Measurements from ENCODE around the gene SLC34A1.
"Not testable (repeated sequence)": the region's sequence is repeated elsewhere in the genome, so short reads cannot be mapped to it uniquely, and the experiment has no call there.

The SLC34A1 gene

DNA sequence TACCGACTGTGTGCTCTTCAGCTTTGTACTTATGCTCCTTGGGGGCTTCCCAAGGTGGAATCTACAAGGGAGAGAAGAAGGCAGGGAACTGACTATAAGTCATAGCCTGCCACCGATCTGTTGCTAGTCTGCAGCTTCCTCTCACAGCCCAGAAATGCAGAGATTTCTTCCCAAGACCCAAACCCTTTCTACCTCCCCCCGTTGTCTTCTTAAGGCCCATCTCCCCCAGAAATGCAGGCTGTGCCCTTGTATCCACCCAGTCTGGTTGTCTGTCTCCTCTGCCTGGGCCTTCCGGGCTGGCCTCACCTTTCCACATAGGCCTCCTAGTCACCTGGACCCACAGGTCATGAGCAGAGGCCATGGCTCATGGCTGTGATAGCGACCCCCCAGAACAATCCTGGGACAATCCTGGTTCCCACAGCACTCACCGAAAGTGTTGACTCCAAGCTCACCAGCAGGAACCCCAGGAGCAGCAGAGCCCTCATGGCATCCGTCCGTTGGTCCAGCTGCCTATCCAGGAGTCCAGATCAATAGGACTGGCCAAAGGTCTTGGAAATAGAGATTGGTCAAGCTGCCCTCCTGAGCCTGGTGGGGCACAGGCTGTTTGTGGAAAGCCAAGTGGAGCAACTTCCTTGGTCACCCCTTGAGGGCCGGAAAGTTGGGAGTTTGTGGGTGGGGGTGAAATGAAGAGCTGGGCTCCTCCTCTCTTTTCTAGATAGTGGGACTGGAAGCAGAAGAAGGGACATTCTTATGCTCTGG, 25.0 kb downstream of the SLC34A1 start, which contains the start of gene F12:
TSS of gene F12 (minus strand) at position 522 of the 759 bp plus-strand sequence. CDS start at position 485, 37 bp downstream.
- DNase-seq (ENCODE audit: extremely low read depth, low read depth), result no peak
- TF ChIP-seq, protein P1, sequence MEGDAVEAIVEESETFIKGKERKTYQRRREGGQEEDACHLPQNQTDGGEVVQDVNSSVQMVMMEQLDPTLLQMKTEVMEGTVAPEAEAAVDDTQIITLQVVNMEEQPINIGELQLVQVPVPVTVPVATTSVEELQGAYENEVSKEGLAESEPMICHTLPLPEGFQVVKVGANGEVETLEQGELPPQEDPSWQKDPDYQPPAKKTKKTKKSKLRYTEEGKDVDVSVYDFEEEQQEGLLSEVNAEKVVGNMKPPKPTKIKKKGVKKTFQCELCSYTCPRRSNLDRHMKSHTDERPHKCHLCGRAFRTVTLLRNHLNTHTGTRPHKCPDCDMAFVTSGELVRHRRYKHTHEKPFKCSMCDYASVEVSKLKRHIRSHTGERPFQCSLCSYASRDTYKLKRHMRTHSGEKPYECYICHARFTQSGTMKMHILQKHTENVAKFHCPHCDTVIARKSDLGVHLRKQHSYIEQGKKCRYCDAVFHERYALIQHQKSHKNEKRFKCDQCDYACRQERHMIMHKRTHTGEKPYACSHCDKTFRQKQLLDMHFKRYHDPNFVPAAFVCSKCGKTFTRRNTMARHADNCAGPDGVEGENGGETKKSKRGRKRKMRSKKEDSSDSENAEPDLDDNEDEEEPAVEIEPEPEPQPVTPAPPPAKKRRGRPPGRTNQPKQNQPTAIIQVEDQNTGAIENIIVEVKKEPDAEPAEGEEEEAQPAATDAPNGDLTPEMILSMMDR (IDR thresholded peaks at IDR 0.05; ENCODE audit: low read depth, low read length), result no peak

DNA sequence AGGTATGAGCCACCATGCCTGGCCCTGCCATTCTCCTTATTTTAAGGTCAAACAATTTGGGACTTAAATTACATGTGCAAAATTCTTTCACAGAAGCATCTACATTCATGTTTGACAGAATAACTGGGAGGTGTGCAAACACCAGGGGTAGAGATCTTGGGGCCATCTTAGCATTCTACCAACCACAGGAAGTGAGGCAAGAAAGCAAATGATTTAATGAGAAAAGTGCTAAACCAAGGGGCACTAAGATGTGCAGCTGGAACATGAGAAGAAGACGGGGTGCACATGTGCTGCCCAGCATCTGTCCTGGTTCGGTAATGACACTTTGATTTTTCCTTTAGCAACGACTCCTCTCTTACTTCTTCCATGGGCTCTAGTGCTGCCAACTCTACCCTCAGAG, 26.3 kb downstream of the SLC34A1 start:
- no peak for DNase-seq (ENCODE audit: extremely low read depth, low read depth)

DNA sequence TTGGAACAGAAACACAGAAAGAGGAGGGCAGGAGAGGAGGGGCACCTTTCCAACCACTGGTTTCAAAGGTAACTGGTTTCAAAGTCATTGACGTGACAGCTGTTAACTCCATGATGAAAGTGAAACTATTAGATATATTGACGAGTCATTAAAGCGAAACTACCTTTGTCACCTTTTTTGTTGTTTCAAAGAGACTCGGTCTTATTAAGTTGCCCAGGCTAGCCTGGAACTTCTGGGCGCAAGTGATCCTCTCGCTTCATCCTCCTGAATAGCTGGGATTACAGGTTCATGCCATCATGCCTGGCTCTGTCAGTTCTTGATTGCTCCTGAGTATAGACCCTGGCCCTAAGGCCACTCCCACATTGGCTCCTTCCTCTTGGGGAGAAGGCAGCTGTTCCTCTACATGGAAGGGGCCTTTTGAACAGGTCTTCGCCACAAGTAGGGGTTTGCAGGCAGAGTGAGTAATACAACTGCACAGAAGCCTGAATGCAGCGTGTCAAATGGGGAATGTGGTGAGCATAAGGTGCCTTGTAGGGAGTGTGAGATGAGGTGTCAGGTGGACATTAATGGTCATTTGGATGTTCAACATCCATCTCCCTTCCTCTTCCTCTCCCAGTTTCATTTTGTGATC, 28.5 kb downstream of the SLC34A1 start:
- no peak for DNase-seq (ENCODE audit: extremely low read depth, low read depth)
- TF ChIP-seq, protein P1 (IDR thresholded peaks at IDR 0.05; ENCODE audit: low read depth, low read length), result no peak

More for the DNA sequence above, 26.3 kb downstream of the SLC34A1 start:
- TF ChIP-seq, protein P1 (IDR thresholded peaks at IDR 0.05; ENCODE audit: low read depth, low read length), result no peak

DNA sequence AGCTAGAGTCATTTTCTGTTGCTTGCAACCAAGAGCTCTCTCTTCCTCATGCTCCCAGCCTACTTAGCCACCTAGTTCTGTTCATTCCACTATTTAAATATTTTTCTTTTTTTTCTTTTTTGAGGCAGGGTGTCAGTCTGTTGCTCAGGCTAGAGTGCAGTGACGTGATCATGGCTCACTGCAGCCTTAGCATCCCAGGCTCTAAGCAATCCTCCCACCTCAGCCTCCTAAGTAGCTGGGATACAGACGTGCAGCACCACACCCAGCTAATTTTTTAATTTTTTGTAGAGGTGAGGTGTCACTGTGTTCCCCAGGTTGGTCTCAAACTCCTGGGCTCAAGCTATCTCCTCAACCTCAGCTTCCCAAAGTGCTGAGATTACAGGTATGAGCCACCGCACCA, 30.2 kb downstream of the SLC34A1 start:
- TF ChIP-seq, protein P1 (IDR thresholded peaks at IDR 0.05; ENCODE audit: low read depth, low read length), result no peak
- DNase-seq (ENCODE audit: extremely low read depth, low read depth), result no peak

DNA sequence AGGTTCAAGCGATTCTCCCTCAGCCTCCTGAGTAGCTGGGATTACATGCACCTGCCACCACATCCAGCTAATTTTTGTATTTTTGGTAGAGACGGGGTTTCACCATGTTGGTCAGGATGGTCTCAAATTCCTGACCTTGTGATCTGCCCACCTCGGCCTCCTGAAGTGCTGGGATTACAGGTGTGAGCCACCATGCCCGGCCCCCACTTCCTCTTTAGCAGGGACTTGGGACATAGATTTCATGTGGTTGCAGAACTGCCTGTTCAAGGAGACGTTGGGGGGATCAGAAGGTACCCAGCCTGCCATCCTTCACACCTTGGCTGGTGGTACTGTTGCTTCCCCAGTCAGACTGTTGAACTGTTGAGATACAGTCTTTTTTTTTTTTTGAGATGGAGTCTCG, 32.8 kb downstream of the SLC34A1 start:
- not testable (repeated sequence) for DNase-seq (ENCODE audit: extremely low read depth, low read depth)

DNA sequence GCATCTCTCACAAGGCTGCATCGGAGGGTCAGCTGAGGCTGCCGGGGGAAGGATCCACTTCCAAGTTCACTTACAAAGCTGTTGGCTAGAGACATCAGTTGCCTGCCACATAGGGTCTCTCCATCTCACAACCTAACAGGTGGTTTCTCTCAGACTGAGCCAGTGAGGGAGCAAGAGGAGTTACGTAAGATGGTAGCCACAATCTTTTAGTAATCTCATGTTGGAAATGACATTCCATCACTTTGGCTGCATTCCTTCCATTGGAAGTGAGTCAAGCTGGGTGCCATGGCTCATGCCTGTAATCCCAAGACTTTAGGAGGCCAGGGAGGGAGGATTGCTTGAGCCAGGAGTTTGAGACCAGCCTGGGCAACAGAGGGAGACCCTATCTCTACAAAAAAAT, 34.8 kb downstream of the SLC34A1 start:
- TF ChIP-seq, protein P1 (IDR thresholded peaks at IDR 0.05; ENCODE audit: low read depth, low read length), result no peak
- no peak for DNase-seq (ENCODE audit: extremely low read depth, low read depth)

DNA sequence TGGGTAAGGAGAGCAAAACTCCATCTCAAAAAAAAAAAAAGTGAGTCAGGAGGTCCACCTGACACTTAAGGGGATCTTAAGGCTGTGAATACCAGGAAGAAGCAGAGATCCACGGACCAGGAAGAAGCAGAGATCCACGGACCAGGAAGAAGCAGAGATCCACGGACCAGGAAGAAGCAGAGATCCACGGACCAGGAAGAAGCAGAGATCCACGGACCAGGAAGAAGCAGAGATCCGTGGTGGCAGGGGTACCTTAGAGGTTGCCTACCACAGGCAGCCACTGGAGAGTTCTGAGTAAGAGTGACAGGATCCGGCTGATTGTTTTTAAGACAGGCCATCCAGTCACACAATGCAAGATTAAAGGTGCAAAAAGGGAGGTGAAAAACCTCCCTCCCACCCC, 36.2 kb downstream of the SLC34A1 start:
- not testable (repeated sequence) for DNase-seq (ENCODE audit: extremely low read depth, low read depth)

DNA sequence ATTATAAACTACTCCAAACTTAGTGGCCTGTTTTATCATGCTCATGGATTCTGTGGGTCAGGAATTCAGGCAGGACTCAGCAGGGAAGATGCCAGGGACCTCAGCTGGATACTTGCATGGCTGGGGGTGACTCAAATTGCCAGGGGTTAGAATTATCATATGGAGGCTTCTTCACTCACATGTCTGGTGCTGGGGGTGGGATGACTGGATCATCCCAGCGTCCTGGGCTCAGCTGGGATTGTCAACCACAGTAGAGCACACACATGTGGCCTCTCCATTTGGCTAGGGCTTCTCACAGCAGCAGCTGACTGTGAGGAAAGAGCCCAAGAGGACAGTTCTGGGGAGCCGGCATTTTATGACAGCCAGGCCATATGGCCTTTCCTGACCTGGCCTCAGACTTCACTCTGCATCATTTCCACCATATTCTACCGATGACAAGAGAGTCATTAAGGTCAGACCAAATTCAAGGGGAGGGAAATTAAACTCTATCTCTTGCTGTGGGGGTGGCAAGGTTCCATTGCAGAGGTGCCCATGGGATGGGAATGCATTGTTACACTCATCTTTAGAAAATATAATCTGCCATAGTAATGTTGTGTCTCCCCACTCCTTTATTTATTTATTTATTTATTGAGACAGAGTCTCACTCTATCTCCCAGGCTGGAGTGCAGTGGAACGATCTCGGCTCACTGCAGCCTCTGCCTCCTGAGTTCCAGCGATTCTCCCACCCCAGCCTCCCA, 37.0 kb downstream of the SLC34A1 start:
- TF ChIP-seq, protein P1 (IDR thresholded peaks at IDR 0.05; ENCODE audit: low read depth, low read length), result no peak
- no peak for DNase-seq (ENCODE audit: extremely low read depth, low read depth)

All from AG09319 (cell line).